ENCODE measurements around the gene CSF2RB. TPM values are rescaled to one million over a fixed set of nuclear protein-coding genes. Genes with fewer than 3 reads are reported as not detected.

CSF2RB gene
- total RNA-seq, 1 experiment from 2014 or later = 0.07 TPM

DNA sequence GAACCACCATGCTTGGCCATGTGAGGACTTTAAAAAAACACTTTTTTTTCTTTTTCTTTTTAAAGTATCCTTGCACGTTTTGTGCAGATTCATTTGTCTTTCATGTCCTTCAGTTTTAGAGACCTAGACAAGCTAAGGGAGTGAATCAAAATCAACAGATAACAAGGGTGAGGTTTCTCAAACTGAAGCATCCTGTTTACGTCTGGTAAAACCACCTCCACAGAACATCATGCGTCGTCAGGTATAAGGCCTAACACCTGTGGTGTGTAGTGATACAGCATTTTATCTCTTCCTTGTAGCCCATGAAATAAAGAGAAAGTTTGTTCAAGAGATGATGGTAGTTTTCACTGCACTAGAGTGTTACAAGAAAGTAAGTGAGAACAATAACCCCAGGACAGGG, 26.3 kb upstream of the CSF2RB start:
- ChIA-PET CTCF (interaction anchor here (1.8 kb wide), 1 partner anchor 30 kb away, joined by 9 read pairs; no protein-coding TSS in a partner anchor), POLR2A (no interaction called here)
- no peak for ATAC-seq
- Mint-ChIP-seq H3K36me3 (0 out of 2 replicates have a peak, but pooled peaks cover 2% of the 10 kb centered on the region), H3K27me3 (ENCODE audit: low read depth) (peaks cover 4% of the 10 kb centered on the region; the same call in 1 of the 2 replicates), H3K4me3 (no peak overlapping the region), H3K27ac (no peak overlapping the region), H3K9me3 (peaks cover 10% of the 10 kb centered on the region), H3K4me1 (peaks cover 15% of the 10 kb centered on the region)
- TF ChIP-seq JUN (CRISPR knock-in tag; IDR thresholded peaks at IDR 0.05) (no peak), ATF1 (CRISPR knock-in tag; IDR thresholded peaks at IDR 0.05) (no peak), NFYB (CRISPR knock-in tag; conservative IDR thresholded peaks at IDR 0.05; ENCODE audit: low read depth) (no peak), TP53 (CRISPR knock-in tag; IDR thresholded peaks at IDR 0.05) (no peak), TCF7 (CRISPR knock-in tag; IDR thresholded peaks at IDR 0.05; ENCODE audit: low read depth) (no peak), PRRX2 (CRISPR knock-in tag; IDR thresholded peaks at IDR 0.05) (no peak), FOXJ3 (CRISPR knock-in tag; IDR thresholded peaks at IDR 0.05; ENCODE audit: borderline replicate concordance) (no peak), NR2C2 (CRISPR knock-in tag; IDR thresholded peaks at IDR 0.05) (no peak), ZNF317 (CRISPR knock-in tag; IDR thresholded peaks at IDR 0.05; ENCODE audit: borderline replicate concordance, low read depth) (no peak), ZNF138 (CRISPR knock-in tag; conservative IDR thresholded peaks at IDR 0.05) (no peak), GABPB1 (CRISPR knock-in tag; IDR thresholded peaks at IDR 0.05) (no peak)
- TF ChIP-seq, protein P1, sequence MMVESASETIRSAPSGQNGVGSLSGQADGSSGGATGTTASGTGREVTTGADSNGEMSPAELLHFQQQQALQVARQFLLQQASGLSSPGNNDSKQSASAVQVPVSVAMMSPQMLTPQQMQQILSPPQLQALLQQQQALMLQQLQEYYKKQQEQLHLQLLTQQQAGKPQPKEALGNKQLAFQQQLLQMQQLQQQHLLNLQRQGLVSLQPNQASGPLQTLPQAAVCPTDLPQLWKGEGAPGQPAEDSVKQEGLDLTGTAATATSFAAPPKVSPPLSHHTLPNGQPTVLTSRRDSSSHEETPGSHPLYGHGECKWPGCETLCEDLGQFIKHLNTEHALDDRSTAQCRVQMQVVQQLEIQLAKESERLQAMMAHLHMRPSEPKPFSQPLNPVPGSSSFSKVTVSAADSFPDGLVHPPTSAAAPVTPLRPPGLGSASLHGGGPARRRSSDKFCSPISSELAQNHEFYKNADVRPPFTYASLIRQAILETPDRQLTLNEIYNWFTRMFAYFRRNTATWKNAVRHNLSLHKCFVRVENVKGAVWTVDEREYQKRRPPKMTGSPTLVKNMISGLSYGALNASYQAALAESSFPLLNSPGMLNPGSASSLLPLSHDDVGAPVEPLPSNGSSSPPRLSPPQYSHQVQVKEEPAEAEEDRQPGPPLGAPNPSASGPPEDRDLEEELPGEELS (CRISPR knock-in tag; IDR thresholded peaks at IDR 0.05) = no peak
- TF ChIP-seq, protein P2, sequence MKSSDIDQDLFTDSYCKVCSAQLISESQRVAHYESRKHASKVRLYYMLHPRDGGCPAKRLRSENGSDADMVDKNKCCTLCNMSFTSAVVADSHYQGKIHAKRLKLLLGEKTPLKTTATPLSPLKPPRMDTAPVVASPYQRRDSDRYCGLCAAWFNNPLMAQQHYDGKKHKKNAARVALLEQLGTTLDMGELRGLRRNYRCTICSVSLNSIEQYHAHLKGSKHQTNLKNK (CRISPR knock-in tag; IDR thresholded peaks at IDR 0.05) = no peak
- TF ChIP-seq, protein P3, sequence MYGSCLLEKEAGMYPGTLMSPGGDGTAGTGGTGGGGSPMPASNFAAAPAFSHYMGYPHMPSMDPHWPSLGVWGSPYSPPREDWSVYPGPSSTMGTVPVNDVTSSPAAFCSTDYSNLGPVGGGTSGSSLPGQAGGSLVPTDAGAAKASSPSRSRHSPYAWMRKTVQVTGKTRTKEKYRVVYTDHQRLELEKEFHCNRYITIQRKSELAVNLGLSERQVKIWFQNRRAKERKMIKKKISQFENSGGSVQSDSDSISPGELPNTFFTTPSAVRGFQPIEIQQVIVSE (CRISPR knock-in tag; IDR thresholded peaks at IDR 0.05; ENCODE audit: borderline replicate concordance) = no peak
- TF ChIP-seq, protein P4, sequence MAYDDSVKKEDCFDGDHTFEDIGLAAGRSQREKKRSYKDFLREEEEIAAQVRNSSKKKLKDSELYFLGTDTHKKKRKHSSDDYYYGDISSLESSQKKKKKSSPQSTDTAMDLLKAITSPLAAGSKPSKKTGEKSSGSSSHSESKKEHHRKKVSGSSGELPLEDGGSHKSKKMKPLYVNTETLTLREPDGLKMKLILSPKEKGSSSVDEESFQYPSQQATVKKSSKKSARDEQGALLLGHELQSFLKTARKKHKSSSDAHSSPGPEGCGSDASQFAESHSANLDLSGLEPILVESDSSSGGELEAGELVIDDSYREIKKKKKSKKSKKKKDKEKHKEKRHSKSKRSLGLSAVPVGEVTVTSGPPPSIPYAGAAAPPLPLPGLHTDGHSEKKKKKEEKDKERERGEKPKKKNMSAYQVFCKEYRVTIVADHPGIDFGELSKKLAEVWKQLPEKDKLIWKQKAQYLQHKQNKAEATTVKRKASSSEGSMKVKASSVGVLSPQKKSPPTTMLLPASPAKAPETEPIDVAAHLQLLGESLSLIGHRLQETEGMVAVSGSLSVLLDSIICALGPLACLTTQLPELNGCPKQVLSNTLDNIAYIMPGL (CRISPR knock-in tag; IDR thresholded peaks at IDR 0.05) = no peak
- no peak for DNase-seq (ENCODE audit: low spot score)

DNA sequence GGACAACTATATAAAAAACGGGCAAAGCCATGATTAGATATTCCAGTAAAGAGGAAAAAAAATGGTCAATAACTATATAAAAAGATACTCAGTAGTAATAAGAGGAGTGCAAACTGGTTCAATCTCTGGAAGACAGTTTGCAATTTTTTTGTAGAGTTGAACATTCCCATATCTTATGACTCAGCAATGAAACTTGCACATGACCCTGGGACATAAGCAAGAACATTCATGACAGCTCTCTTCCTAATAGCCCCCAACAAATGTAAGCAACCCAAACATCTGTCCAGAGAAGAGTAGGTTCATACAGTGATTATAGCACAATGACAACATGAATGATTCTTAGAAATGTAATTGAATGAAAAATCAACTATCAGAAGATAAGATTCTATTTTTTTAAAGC, 21.8 kb upstream of the CSF2RB start:
- Mint-ChIP-seq H3K27ac (no peak overlapping the region), H3K4me3 (no peak overlapping the region), H3K27me3 (ENCODE audit: low read depth) (peaks cover 24% of the 10 kb centered on the region), H3K9me3 (peaks cover 24% of the 10 kb centered on the region), H3K36me3 (peaks cover 17% of the 10 kb centered on the region), H3K4me1 (no peaks in the 10 kb centered on the region)
- TF ChIP-seq JUN (CRISPR knock-in tag; IDR thresholded peaks at IDR 0.05) = no peak
- TF ChIP-seq ESRRA (CRISPR knock-in tag; IDR thresholded peaks at IDR 0.05; ENCODE audit: borderline replicate concordance) = no peak
- TF ChIP-seq FOXK1 (CRISPR knock-in tag; IDR thresholded peaks at IDR 0.05) = no peak
- TF ChIP-seq, protein P5, sequence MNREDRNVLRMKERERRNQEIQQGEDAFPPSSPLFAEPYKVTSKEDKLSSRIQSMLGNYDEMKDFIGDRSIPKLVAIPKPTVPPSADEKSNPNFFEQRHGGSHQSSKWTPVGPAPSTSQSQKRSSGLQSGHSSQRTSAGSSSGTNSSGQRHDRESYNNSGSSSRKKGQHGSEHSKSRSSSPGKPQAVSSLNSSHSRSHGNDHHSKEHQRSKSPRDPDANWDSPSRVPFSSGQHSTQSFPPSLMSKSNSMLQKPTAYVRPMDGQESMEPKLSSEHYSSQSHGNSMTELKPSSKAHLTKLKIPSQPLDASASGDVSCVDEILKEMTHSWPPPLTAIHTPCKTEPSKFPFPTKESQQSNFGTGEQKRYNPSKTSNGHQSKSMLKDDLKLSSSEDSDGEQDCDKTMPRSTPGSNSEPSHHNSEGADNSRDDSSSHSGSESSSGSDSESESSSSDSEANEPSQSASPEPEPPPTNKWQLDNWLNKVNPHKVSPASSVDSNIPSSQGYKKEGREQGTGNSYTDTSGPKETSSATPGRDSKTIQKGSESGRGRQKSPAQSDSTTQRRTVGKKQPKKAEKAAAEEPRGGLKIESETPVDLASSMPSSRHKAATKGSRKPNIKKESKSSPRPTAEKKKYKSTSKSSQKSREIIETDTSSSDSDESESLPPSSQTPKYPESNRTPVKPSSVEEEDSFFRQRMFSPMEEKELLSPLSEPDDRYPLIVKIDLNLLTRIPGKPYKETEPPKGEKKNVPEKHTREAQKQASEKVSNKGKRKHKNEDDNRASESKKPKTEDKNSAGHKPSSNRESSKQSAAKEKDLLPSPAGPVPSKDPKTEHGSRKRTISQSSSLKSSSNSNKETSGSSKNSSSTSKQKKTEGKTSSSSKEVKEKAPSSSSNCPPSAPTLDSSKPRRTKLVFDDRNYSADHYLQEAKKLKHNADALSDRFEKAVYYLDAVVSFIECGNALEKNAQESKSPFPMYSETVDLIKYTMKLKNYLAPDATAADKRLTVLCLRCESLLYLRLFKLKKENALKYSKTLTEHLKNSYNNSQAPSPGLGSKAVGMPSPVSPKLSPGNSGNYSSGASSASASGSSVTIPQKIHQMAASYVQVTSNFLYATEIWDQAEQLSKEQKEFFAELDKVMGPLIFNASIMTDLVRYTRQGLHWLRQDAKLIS (CRISPR knock-in tag; IDR thresholded peaks at IDR 0.05; ENCODE audit: borderline replicate concordance) = no peak
- TF ChIP-seq KAT7 (CRISPR knock-in tag; IDR thresholded peaks at IDR 0.05; ENCODE audit: borderline replicate concordance) = no peak
- TF ChIP-seq, protein P6, sequence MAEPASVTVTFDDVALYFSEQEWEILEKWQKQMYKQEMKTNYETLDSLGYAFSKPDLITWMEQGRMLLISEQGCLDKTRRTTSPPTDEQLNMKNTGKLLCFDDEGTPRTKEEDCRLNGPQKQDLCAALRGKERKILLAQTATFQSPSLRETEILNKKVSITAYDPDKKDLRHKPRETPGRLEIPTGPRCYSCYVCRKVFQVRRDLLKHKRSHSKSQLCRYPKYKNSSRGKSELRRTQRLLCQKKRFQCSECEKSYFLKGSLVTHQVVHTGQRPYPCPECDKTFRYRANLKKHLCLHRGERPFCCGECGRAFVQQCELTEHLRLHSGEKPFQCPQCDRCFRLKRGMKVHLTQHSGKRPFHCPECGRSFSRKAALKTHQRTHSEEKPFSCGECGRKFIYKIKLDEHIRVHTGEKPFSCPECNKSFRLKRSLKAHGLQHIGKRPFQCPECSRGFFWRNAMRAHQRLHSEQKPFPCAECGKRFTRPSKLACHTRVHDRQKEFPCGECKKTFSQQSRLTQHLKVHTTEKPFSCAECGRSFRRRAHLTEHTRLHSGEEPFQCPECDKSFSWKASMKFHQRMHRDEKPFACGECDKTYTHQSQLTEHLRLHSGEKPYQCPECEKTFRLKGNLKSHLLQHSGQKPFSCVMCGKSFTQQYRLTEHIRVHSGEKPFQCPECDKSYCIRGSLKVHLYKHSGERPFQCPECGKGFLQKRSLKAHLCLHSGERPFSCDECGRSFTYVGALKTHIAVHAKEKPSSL (CRISPR knock-in tag; conservative IDR thresholded peaks at IDR 0.05) = no peak
- no peak for TF ChIP-seq ZNF232 (CRISPR knock-in tag; IDR thresholded peaks at IDR 0.05)
- no peak for TF ChIP-seq PRRX2 (CRISPR knock-in tag; IDR thresholded peaks at IDR 0.05)
- no peak for TF ChIP-seq JAZF1 (CRISPR knock-in tag; IDR thresholded peaks at IDR 0.05)
- no peak for TF ChIP-seq ZNF263 (CRISPR knock-in tag; IDR thresholded peaks at IDR 0.05; ENCODE audit: low read depth)
- TF ChIP-seq SP1 (CRISPR knock-in tag; conservative IDR thresholded peaks at IDR 0.05) = no peak
- POLR2A ChIA-PET = no interaction called here
- CTCF ChIA-PET = interaction anchor here (1.8 kb wide), 1 partner anchor 86 kb away, joined by 8 read pairs; no protein-coding TSS in a partner anchor
- DNase-seq (ENCODE audit: low spot score) = no peak
- no peak for ATAC-seq
